ENCODE measurements around the gene RALB. TPM values are rescaled to one million over a fixed set of nuclear protein-coding genes. Genes with fewer than 3 reads are reported as not detected.

The RALB gene
- polyA plus RNA-seq, 2 of the 4 experiments (the other 2 are of a cell fraction) = 72.9 to 76.5 TPM

GRCh38 chr2:120322329-120322728, 69.7 kb downstream of the RALB start:
- ChIA-PET POLR2A (no interaction called here), CTCF (interaction anchor here (1.3 kb wide), 1 partner anchor 9 kb away, joined by 4 read pairs; no protein-coding TSS in a partner anchor)
- no peak for FAIRE-seq
- DNase-seq (ENCODE audit: low read depth in 1 of 2, low spot score in 1 of 2) = no peak
- WGBS (ENCODE audit: missing lambda C conversion rate) = 89% methylated on average over 7 of the region's 7 CpGs
- Histone ChIP-seq H3K4me2 (no peak overlapping the region), H3K4me1 (no peaks in the 10 kb centered on the region), H3K9me3 (no peaks in the 10 kb centered on the region), H3K4me3 (no peak overlapping the region), H3K27ac (no peak overlapping the region)
- TF ChIP-seq E2F6 (IDR thresholded peaks at IDR 0.05; ENCODE audit: borderline replicate concordance, low read depth) (no peak), SREBF2 (IDR thresholded peaks at IDR 0.05) (no peak), HOXB5 (CRISPR knock-in tag; IDR thresholded peaks at IDR 0.05) (no peak)
- no peak for ATAC-seq

GRCh38 chr2:120323214-120323613, 70.6 kb downstream of the RALB start:
- no peak for TF ChIP-seq GATA3 (IDR thresholded peaks at IDR 0.05; ENCODE audit: borderline replicate concordance)
- POLR2A ChIA-PET = no interaction called here
- Histone ChIP-seq H3K4me2 (no peak overlapping the region), H3K9me3 (no peaks in the 10 kb centered on the region), H3K27ac (no peak overlapping the region), H3K4me3 (no peak overlapping the region), H3K4me1 (no peaks in the 10 kb centered on the region)
- no peak for FAIRE-seq
- no peak for DNase-seq (ENCODE audit: low read depth in 1 of 2, low spot score in 1 of 2)
- WGBS (ENCODE audit: missing lambda C conversion rate) = 70% methylated on average over 8 of the region's 10 CpGs
- ATAC-seq = no peak; a peak in 1 of 6 replicates
- CTCF ChIA-PET = interaction anchor here (1.0 to 2.7 kb wide), 5 partner anchors 10 to 214 kb away, joined by 4 to 10 read pairs (median 5); no protein-coding TSS in a partner anchor

DNA sequence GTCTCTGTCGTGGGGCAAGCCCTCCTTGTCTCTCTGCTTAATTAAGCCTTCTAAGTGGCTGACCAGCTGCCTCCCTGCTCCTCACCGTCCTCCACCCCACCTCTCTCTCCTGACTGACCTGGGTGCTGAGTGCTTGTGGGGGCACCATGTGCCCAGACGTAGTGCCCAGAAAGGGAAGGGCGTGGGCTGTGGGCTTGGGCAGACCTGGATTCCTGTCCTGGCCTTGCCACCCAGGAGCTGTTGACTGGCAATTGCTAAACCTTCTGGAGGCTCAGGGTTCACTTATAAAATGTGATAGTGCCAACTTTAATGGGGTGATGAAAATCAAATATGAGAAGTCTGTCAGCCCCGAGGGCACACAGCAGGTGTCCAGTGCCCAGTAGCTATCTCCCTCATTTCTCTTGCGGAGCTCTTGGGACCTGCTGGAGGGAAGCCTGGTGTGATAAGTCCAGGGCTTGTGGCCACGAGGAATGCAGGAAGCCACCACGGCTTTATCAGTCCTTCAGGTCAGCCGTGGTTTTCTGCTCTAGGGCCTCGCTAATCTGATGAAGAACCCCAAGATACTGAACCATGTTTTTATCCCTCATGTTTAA, 71.3 kb downstream of the RALB start:
- DNase-seq (ENCODE audit: low read depth in 1 of 2, low spot score in 1 of 2) = no peak
- CTCF ChIA-PET = interaction anchor here (0.6 to 2.7 kb wide), 9 partner anchors 9 to 215 kb away, joined by 3 to 10 read pairs (median 5); no protein-coding TSS in a partner anchor
- FAIRE-seq = no peak

DNA sequence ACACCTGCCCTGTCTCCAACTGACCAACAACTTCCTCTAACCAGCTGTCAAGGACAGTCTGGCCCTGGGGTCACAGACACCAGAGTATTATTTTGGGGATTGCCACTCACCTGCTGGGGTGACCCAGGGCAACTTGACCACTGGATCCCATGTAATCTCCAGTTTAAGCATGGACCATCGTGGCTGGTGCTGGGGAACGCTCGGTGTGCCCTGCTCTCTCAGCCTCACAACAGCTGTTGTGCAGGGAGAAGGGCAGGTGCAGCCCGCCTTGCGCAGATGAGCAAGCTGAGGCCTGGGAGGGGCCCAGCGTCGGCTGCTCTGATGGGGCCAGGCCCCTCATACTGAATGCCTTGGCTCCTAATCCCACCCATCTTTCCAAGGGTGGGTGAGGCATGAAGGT, 72.3 kb downstream of the RALB start:
- FAIRE-seq (no peak), ATAC-seq (no peak), DNase-seq (ENCODE audit: low read depth in 1 of 2, low spot score in 1 of 2) (no peak)
- ChIA-PET POLR2A (no interaction called here), CTCF (interaction anchor here (0.9 to 2.7 kb wide), 4 partner anchors 12 to 356 kb away, joined by 4 to 6 read pairs (median 5); no protein-coding TSS in a partner anchor)
- Histone ChIP-seq H3K4me1 (no peaks in the 10 kb centered on the region), H3K9me3 (no peaks in the 10 kb centered on the region), H3K4me3 (no peak overlapping the region), H3K4me2 (no peak overlapping the region), H3K27ac (no peak overlapping the region)
- WGBS (ENCODE audit: missing lambda C conversion rate) = 84% methylated on average over 5 of the region's 7 CpGs
- TF ChIP-seq, protein P1, sequence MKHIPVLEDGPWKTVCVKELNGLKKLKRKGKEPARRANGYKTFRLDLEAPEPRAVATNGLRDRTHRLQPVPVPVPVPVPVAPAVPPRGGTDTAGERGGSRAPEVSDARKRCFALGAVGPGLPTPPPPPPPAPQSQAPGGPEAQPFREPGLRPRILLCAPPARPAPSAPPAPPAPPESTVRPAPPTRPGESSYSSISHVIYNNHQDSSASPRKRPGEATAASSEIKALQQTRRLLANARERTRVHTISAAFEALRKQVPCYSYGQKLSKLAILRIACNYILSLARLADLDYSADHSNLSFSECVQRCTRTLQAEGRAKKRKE (CRISPR knock-in tag; IDR thresholded peaks at IDR 0.05; ENCODE audit: low read depth) = no peak
- no peak for TF ChIP-seq FOXS1 (CRISPR knock-in tag; IDR thresholded peaks at IDR 0.05)
- TF ChIP-seq PBX3 (IDR thresholded peaks at IDR 0.05) = no peak
- no peak for TF ChIP-seq EHMT2 (IDR thresholded peaks at IDR 0.05; ENCODE audit: low read depth)
- no peak for TF ChIP-seq NPAS2 (CRISPR knock-in tag; IDR thresholded peaks at IDR 0.05; ENCODE audit: borderline replicate concordance)

More for the DNA sequence above, 71.3 kb downstream of the RALB start:
- no peak overlapping the region for H3K27ac ChIP-seq
- no peak for ATAC-seq
- no peaks in the 10 kb centered on the region for H3K4me1 ChIP-seq
- POLR2A ChIA-PET = no interaction called here
- no peaks in the 10 kb centered on the region for H3K9me3 ChIP-seq
- 68% methylated on average over 9 of the region's 10 CpGs for WGBS (ENCODE audit: missing lambda C conversion rate)
- H3K4me3 ChIP-seq = no peak overlapping the region
- no peak for TF ChIP-seq SMC3 (IDR thresholded peaks at IDR 0.05)
- TF ChIP-seq, protein P2, sequence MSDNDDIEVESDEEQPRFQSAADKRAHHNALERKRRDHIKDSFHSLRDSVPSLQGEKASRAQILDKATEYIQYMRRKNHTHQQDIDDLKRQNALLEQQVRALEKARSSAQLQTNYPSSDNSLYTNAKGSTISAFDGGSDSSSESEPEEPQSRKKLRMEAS (IDR thresholded peaks at IDR 0.05) = no peak
- TF ChIP-seq, protein P3, sequence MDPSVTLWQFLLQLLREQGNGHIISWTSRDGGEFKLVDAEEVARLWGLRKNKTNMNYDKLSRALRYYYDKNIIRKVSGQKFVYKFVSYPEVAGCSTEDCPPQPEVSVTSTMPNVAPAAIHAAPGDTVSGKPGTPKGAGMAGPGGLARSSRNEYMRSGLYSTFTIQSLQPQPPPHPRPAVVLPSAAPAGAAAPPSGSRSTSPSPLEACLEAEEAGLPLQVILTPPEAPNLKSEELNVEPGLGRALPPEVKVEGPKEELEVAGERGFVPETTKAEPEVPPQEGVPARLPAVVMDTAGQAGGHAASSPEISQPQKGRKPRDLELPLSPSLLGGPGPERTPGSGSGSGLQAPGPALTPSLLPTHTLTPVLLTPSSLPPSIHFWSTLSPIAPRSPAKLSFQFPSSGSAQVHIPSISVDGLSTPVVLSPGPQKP (IDR thresholded peaks at IDR 0.05; ENCODE audit: low read depth, low read length) = no peak
- TF ChIP-seq CEBPB (IDR thresholded peaks at IDR 0.05) = no peak
- H3K4me2 ChIP-seq = no peak overlapping the region

Measured in A549 (cell line).